ENCODE results near the gene NAA35. TPM values are rescaled to one million over a fixed set of nuclear protein-coding genes. Genes with fewer than 3 reads are reported as not detected.

Gene NAA35
- total RNA-seq, 1 experiment from 2014 or later = 15.7 TPM

Other genes with a start within 250 kb of the NAA35 start
- 7.9 and 11.2 TPM in 2 replicates for gene AGTPBP1, start 199.2 kb upstream of the NAA35 start, total RNA-seq (2014; rRNA removed; shearing (Covaris generic))
- 27.5 and 37.2 TPM in 2 replicates for gene GOLM1, start 158.4 kb downstream of the NAA35 start, total RNA-seq (2014; rRNA removed; shearing (Covaris generic))